GM18867 (cell line): ENCODE data around the gene C1QTNF9.
"Not testable (repeated sequence)": the region's sequence is repeated elsewhere in the genome, so short reads cannot be mapped to it uniquely, and the experiment has no call there.

Source experiments
- ATAC-seq: cut with Tn5 transposase; IDR thresholded peaks from one replicate; pipeline ENCODE4 v1.9.1; 2021; ENCODE audit warnings: mild to moderate bottlenecking, moderate library complexity; ENCODE audit not compliant: unreplicated experiment

The C1QTNF9 gene

GRCh38 chr13:24319641-24320040, 10.3 kb downstream of the C1QTNF9 start:
- ATAC-seq = not testable (repeated sequence)

- ATAC-seq = not testable (repeated sequence)
Measured at GRCh38 chr13:24321416-24321815, 12.0 kb downstream of the C1QTNF9 start.

GRCh38 chr13:24322470-24322869, 13.1 kb downstream of the C1QTNF9 start:
- not testable (repeated sequence) for ATAC-seq

GRCh38 chr13:24323036-24323738, 13.8 kb downstream of the C1QTNF9 start:
- ATAC-seq = no peak

- ATAC-seq = no peak
Measured at GRCh38 chr13:24323739-24324075, 14.3 kb downstream of the C1QTNF9 start.

- not testable (repeated sequence) for ATAC-seq
Measured at GRCh38 chr13:24327598-24327997, 18.2 kb downstream of the C1QTNF9 start.

GRCh38 chr13:24328145-24328544, 18.8 kb downstream of the C1QTNF9 start:
- no peak for ATAC-seq

GRCh38 chr13:24338721-24339120, 29.3 kb downstream of the C1QTNF9 start:
- ATAC-seq = no peak

- no peak for ATAC-seq
Measured at GRCh38 chr13:24339937-24340607, 30.7 kb downstream of the C1QTNF9 start.

- no peak for ATAC-seq
Measured at GRCh38 chr13:24340608-24340955, 31.2 kb downstream of the C1QTNF9 start.

GRCh38 chr13:24341439-24341838, 32.1 kb downstream of the C1QTNF9 start:
- ATAC-seq = no peak

- no peak for ATAC-seq
Measured at GRCh38 chr13:24348385-24348784, 39.0 kb downstream of the C1QTNF9 start.

GRCh38 chr13:24348797-24349515, 39.6 kb downstream of the C1QTNF9 start:
- ATAC-seq = no peak

GRCh38 chr13:24349778-24350664, 40.6 kb downstream of the C1QTNF9 start:
- ATAC-seq = not testable (repeated sequence)

GRCh38 chr13:24351423-24351822, 42.0 kb downstream of the C1QTNF9 start:
- no peak for ATAC-seq

- no peak for ATAC-seq
Measured at GRCh38 chr13:24353736-24354135, 44.4 kb downstream of the C1QTNF9 start.

- no peak for ATAC-seq
Measured at GRCh38 chr13:24355103-24355502, 45.7 kb downstream of the C1QTNF9 start.

- no peak for ATAC-seq
Measured at GRCh38 chr13:24356270-24356669, 46.9 kb downstream of the C1QTNF9 start.

GRCh38 chr13:24356837-24357236, 47.5 kb downstream of the C1QTNF9 start:
- no peak for ATAC-seq

GRCh38 chr13:24357756-24358155, 48.4 kb downstream of the C1QTNF9 start:
- ATAC-seq = no peak

- ATAC-seq = not testable (repeated sequence)
Measured at GRCh38 chr13:24358836-24359235, 49.5 kb downstream of the C1QTNF9 start.
